ENCODE measurements around the gene MACROD2. TPM values are rescaled to one million over a fixed set of nuclear protein-coding genes. Genes with fewer than 3 reads are reported as not detected.
"Not testable (repeated sequence)": the region's sequence is repeated elsewhere in the genome, so short reads cannot be mapped to it uniquely, and the experiment has no call there.

Gene MACROD2
- total RNA-seq, 1 donor from 2014 or later = 60.4 TPM

- no peak for DNase-seq
Measured at GRCh38 chr20:15923030-15923776, 1927.9 kb downstream of the MACROD2 start.

GRCh38 chr20:15924556-15924955, 1929.2 kb downstream of the MACROD2 start:
- DNase-seq = no peak

- no peak for DNase-seq
Measured at GRCh38 chr20:15925376-15925775, 1930.1 kb downstream of the MACROD2 start.

GRCh38 chr20:15927893-15928650, 1932.8 kb downstream of the MACROD2 start:
- no peak for DNase-seq

- no peak for DNase-seq
Measured at GRCh38 chr20:15928946-15929345, 1933.6 kb downstream of the MACROD2 start.

- DNase-seq = no peak
Measured at GRCh38 chr20:15930311-15931305, 1935.3 kb downstream of the MACROD2 start.

- no peak for DNase-seq
Measured at GRCh38 chr20:15931897-15932296, 1936.6 kb downstream of the MACROD2 start.

GRCh38 chr20:15937179-15937578, 1941.9 kb downstream of the MACROD2 start:
- no peak for DNase-seq

- no peak for DNase-seq
Measured at GRCh38 chr20:15938847-15939246, 1943.5 kb downstream of the MACROD2 start.

GRCh38 chr20:15940127-15940526, 1944.8 kb downstream of the MACROD2 start:
- DNase-seq = no peak

- no peak for DNase-seq
Measured at GRCh38 chr20:15942130-15942529, 1946.8 kb downstream of the MACROD2 start.

- no peak for DNase-seq
Measured at GRCh38 chr20:15945289-15945688, 1950.0 kb downstream of the MACROD2 start.

- no peak for DNase-seq
Measured at GRCh38 chr20:15949391-15949790, 1954.1 kb downstream of the MACROD2 start.

GRCh38 chr20:15951658-15952057, 1956.3 kb downstream of the MACROD2 start:
- DNase-seq = no peak

GRCh38 chr20:15958142-15958541, 1962.8 kb downstream of the MACROD2 start:
- no peak for DNase-seq

GRCh38 chr20:15965165-15965564, 1969.8 kb downstream of the MACROD2 start:
- DNase-seq = no peak

GRCh38 chr20:15967334-15967733, 1972.0 kb downstream of the MACROD2 start:
- DNase-seq = no peak

- no peak for DNase-seq
Measured at GRCh38 chr20:15976047-15976736, 1980.9 kb downstream of the MACROD2 start.

GRCh38 chr20:15977026-15977425, 1981.7 kb downstream of the MACROD2 start:
- DNase-seq = no peak

- DNase-seq = no peak
Measured at GRCh38 chr20:15977758-15978157, 1982.4 kb downstream of the MACROD2 start.

- not testable (repeated sequence) for DNase-seq
Measured at GRCh38 chr20:15985494-15986368, 1990.4 kb downstream of the MACROD2 start.

Measured in occipital lobe (tissue), 2 donors.